B cell (primary cell): ENCODE results near the gene TAF6.

Experiments used
- EZH2 ChIP-seq: IDR thresholded peaks from 2 replicates; pipeline ENCODE4 v1.6.1; 2012; ENCODE audit warnings: borderline replicate concordance, low read depth, mild to moderate bottlenecking, moderate library complexity, low read length; ENCODE audit not compliant: insufficient read depth, poor library complexity, severe bottlenecking
- TF ChIP-seq, protein P1 (sequence below): fragments of 200-600 bp; IDR thresholded peaks from one replicate; pipeline ENCODE4 v1.8.0; 2022; ENCODE audit warnings: antibody characterized with exemption, mild to moderate bottlenecking

DNA sequence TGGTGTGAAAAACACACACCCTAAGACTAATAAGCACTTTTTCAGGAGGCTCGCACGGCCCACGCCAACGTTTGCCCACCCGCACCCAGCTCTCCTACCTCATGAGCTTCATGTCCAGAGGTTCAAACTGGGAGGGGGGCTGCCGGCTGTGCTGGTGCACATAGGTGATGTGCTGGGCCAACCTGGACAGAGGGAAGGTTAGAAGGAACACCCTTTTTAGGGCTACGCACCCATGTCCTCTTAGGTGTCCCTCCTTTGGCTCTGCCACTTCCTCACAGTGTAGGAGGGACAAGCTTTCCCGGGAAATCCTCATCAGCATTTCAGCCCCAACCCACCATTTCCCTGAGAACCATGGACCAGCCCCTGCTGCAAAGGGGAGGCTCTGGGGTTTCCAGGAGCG, 23.9 kb downstream of the TAF6 start:
- TF ChIP-seq, protein P1, sequence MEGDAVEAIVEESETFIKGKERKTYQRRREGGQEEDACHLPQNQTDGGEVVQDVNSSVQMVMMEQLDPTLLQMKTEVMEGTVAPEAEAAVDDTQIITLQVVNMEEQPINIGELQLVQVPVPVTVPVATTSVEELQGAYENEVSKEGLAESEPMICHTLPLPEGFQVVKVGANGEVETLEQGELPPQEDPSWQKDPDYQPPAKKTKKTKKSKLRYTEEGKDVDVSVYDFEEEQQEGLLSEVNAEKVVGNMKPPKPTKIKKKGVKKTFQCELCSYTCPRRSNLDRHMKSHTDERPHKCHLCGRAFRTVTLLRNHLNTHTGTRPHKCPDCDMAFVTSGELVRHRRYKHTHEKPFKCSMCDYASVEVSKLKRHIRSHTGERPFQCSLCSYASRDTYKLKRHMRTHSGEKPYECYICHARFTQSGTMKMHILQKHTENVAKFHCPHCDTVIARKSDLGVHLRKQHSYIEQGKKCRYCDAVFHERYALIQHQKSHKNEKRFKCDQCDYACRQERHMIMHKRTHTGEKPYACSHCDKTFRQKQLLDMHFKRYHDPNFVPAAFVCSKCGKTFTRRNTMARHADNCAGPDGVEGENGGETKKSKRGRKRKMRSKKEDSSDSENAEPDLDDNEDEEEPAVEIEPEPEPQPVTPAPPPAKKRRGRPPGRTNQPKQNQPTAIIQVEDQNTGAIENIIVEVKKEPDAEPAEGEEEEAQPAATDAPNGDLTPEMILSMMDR = no peak
- TF ChIP-seq EZH2 = no peak
